ENCODE data around the gene STXBP1. TPM values are rescaled to one million over a fixed set of nuclear protein-coding genes. Genes with fewer than 3 reads are reported as not detected.

Gene STXBP1
- total and polyA plus RNA-seq, 2 of the 8 experiments (the other 6 are each of a cell fraction or from before 2014, with no cell fraction given): 11.5 to 60.9 TPM

DNA sequence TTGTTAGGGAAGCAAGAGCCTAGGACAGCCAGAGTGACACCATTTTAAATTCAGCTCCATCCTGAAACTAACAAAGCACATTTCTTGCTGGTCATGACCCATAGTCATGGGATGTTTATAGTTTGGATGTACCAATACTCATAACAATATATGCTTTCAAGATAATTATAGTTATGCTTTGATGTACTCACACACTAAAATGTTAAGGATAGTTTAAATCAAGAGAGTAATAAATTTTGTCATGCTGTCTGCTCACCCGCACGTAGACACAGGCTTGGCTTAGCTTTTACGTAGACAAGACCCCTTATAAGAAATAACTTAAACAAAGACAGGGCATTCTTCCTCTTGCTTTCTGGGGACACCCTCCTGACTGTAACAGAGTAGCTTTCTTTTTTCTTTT is 8.9 kb upstream of the STXBP1 start:
- H3K9me3 ChIP-seq (ENCODE audit: insufficient read depth in 2 of 2, low read depth in 1 of 2, low read length in 1 of 2): no peaks in the 10 kb centered on the region
- FAIRE-seq (no peak), DNase-seq (ENCODE audit: low read depth in 1 of 2, low spot score in 2 of 2) (no peak)
- no peak overlapping the region for H2BK12ac ChIP-seq (ENCODE audit: low read depth, low read length)
- H2BK120ac ChIP-seq (replicated peaks; ENCODE audit: low read depth, low read length): no peak overlapping the region
- H3K23ac ChIP-seq (ENCODE audit: insufficient read length): no peak overlapping the region
- H2BK15ac ChIP-seq (ENCODE audit: low read length): no peak overlapping the region
- 90% methylated on average over 3 of the region's 3 CpGs; no CpG with 5 or more reads in 1 of the 2 experiments for WGBS, 2 experiments (ENCODE audit: extremely low coverage in 1 of 2, insufficient coverage in 1 of 2, insufficient read length in 1 of 2, insufficient replicate concordance in 2 of 2, low coverage in 1 of 2, low lambda C conversion rate in 2 of 2, missing lambda C conversion rate in 1 of 2)
- no peak overlapping the region for H4K8ac ChIP-seq (ENCODE audit: extremely low read depth, insufficient read depth, low read length)
- no peaks in the 10 kb centered on the region for H3K23me2 ChIP-seq (ENCODE audit: low read depth, low read length)
- no peak overlapping the region for H3K56ac ChIP-seq (replicated peaks; ENCODE audit: insufficient read length, low read depth, low read length)
- no peak overlapping the region for H3K9ac ChIP-seq (replicated peaks in 1 of 4; ENCODE audit: extremely low read depth in 1 of 4, low read depth in 3 of 4, low read length in 3 of 4)
- H3K4me2 ChIP-seq (ENCODE audit: insufficient read depth in 1 of 2, low read depth in 2 of 2, low read length in 2 of 2): no peak overlapping the region
- ChIA-PET POLR2A (ENCODE audit: partially characterized antibody) (interaction anchor here (0.8 to 2.3 kb wide), 6 partner anchors 8 to 156 kb away, joined by 3 to 8 read pairs (median 3); partner anchors contain the start of genes CFAP157, LRSAM1, RPL12 and STXBP1), CTCF (ENCODE audit: partially characterized antibody) (interaction anchor here (0.9 to 2.9 kb wide), 10 partner anchors 11 to 282 kb away, joined by 3 to 17 read pairs (median 6); partner anchors contain the start of gene TOR2A)
- peaks cover 0 to 9% (median 6%) of the 10 kb centered on the region in 4 experiments; a peak in 5 of 7 replicates for H3K4me1 ChIP-seq (replicated peaks in 1 of 4; ENCODE audit: control insufficient read depth in 3 of 4, insufficient read depth in 4 of 4, low read length in 3 of 4)
- no peak overlapping the region for H3K4me3 ChIP-seq (ENCODE audit: extremely low read depth in 1 of 4, insufficient read depth in 2 of 4, low read depth in 3 of 4, low read length in 4 of 4)
- H3K27ac ChIP-seq (ENCODE audit: low read depth, low read length): no peak overlapping the region
- no peaks in the 10 kb centered on the region for H3K79me2 ChIP-seq (ENCODE audit: control insufficient read depth in 1 of 2, insufficient read depth in 2 of 2, low read length in 2 of 2)
- H3K4ac ChIP-seq (replicated peaks; ENCODE audit: insufficient read length, low read depth, low read length): no peak overlapping the region
- no peak overlapping the region for H3K18ac ChIP-seq (ENCODE audit: extremely low read depth, low read length)
- no peaks in the 10 kb centered on the region for H3K27me3 ChIP-seq (replicated peaks in 1 of 4; ENCODE audit: control insufficient read depth in 3 of 4, extremely low read depth in 1 of 4, insufficient read depth in 3 of 4, low read length in 3 of 4)
- no peak overlapping the region for H2BK5ac ChIP-seq (ENCODE audit: low read depth, low read length)
- no peak overlapping the region for H2AFZ ChIP-seq (ENCODE audit: low read length)
- no peaks in the 10 kb centered on the region for H4K20me1 ChIP-seq (replicated peaks in 1 of 2; ENCODE audit: control insufficient read depth in 1 of 2, insufficient read depth in 2 of 2, low read length in 2 of 2)
- no peak overlapping the region for H3K14ac ChIP-seq (ENCODE audit: insufficient read length)
- H3K79me1 ChIP-seq (ENCODE audit: low read depth, low read length): no peaks in the 10 kb centered on the region
- no peak overlapping the region for H2AK5ac ChIP-seq (ENCODE audit: low read depth, low read length)
- no peak overlapping the region for H4K5ac ChIP-seq (ENCODE audit: insufficient read length, low read depth, low read length)
- H2BK20ac ChIP-seq (ENCODE audit: low read length): no peak overlapping the region
- no peaks in the 10 kb centered on the region for H3K36me3 ChIP-seq (ENCODE audit: control insufficient read depth in 2 of 4, insufficient read depth in 4 of 4, low read length in 3 of 4)
- H4K91ac ChIP-seq (replicated peaks; ENCODE audit: insufficient read length, low read length): no peak overlapping the region
- TF ChIP-seq GABPA (IDR thresholded peaks at IDR 0.05; ENCODE audit: borderline replicate concordance, insufficient read depth, low read length) (no peak), JUN (IDR thresholded peaks at IDR 0.05; ENCODE audit: low read depth, low read length) (no peak), BACH1 (IDR thresholded peaks at IDR 0.05; ENCODE audit: low read length) (no peak), CREB1 (IDR thresholded peaks at IDR 0.05) (no peak), SIN3A (conservative IDR thresholded peaks at IDR 0.05 in 1 of 2, IDR thresholded peaks at IDR 0.05 in 1 of 2; ENCODE audit: low read depth in 1 of 2, low read length in 2 of 2) (no peak), EGR1 (IDR thresholded peaks at IDR 0.05; ENCODE audit: borderline replicate concordance, low read depth, low read length) (no peak)
